ENCODE measurements around the gene DNAJC25.
"Not testable (repeated sequence)": the region's sequence is repeated elsewhere in the genome, so short reads cannot be mapped to it uniquely, and the experiment has no call there.

The DNAJC25 gene

DNA sequence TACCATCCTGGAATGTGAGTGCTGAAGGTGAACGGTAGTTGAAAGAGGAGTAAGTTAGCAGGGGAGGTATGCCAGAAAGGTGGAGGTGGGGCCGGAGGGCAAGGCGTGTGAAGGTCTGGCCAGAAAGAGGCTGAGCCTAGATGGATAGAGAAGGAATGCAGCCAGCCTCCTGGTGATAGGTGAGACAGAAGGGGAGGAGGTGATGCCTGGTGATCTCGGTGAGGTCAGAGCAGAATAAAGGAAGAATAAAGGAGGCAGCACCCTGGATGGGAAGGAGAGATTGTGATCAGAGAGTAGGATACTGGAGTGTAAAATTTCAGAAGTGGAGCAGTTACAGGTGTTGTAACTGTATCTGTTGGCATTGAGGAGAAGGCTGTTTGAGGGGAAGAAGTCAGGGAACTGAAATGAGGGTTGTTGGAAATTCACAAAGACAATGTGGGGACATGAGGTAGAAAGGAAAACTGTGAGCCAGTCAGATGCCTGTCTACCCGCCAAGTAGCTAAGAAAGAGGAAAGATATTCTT lies 32.2 kb downstream of the DNAJC25 start:
- DNase-seq (ENCODE audit: low read depth): no peak

DNA sequence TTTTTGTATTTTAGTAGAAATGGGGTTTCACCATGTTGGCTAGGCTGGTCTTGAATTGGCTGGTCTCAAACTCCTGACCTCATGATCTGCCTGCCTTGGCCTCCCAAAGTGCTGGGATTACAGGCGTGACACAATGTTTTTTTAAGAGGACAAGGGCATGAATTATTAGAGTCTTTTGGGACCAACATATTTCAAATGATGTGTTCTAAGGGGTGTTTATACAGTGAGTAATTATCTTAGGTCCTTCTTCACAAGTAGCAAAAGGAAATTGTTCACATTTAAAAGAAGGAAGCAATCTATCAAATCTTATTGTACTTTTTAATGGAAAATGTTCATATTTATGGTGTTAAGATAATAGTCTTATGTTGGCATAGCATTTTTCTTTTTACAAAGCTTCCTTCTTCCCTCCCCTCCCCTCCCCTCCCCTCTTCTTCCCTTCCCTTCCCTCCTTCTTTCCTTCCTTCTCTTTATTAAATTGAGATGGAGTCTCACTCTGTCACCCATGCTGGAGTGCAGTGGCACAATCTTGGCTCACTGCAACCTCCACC lies 37.0 kb downstream of the DNAJC25 start:
- DNase-seq (ENCODE audit: low read depth): no peak

DNA sequence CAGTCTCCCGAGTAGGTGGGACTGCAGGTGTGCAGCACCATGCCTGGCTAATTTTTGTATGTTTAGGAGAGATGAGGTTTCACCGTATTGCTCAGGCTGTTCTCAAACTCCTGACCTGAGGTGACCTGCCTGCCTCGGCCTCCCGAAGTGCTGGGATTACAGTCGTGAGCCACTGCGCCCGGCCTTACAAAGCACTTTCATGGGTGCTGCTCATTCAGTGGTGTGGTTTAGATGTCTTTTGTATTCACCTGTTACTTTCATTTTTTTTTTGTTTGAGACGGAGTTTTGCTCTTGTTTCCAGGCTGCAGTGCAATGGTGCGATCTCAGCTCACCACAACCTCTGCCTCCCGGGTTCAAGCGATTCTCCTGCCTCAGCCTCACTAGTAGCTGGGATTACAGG lies 37.5 kb downstream of the DNAJC25 start:
- not testable (repeated sequence) for DNase-seq (ENCODE audit: low read depth)

- no peak for DNase-seq (ENCODE audit: low read depth)
Observed at GRCh38 chr9:111674319-111674718, 43.2 kb downstream of the DNAJC25 start.

DNA sequence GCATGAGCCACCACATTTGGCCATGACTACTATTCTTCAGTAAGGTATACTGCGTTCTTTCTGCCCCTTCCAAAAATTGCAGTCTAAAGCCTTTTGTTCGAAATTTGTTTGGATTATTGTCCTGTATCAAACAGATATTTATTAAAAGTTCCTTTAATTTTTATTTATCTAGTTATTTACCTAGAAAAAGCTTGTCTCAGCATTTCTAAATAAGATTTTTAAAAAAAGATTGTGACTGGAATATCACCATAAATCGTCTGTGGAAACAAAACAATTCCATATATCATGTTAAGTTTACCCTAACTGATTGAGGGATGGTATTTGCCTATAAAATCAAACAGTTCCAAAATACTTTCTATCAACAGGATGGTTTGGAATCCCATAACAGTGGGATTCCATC lies 45.0 kb downstream of the DNAJC25 start:
- no peak for DNase-seq (ENCODE audit: low read depth)

DNA sequence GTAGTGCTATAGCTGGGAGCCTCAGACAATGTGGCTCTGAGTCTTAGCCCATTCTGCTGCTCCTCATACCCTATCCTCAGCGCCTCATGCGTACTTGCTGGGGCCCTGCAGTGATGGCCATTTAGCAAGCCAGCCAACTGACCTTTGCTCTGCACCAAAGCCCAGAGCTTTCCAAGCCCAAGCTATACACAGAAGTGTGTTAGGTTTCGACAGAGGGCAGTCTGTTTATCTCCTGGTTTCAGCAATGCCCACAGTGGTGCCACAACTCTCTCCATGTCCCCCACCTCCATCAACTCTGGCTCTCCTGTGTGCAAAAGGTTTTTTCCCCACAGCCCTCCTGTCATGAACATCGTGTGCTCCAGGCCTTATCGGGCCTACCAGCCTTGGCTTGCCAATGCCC lies 47.2 kb downstream of the DNAJC25 start:
- no peak for DNase-seq (ENCODE audit: low read depth)

DNA sequence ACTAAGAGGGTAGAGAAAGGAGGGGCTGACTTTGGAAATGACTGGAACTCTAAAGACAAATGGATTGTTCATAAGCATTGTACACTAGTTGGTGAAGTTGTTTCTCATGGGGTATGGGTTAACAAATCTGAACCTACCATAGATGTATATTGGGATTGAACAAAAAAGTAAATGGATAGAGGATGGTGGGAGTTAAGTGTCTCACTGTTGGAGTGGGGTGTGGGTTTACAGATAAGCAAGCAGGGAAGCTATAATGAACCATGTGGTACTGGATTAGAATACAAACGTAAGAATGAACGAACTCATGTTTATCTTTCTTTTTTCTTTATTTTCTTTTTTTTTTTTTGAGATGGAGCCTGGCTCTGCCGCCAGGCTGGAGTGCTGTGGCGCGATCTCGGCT lies 48.1 kb downstream of the DNAJC25 start:
- no peak for DNase-seq (ENCODE audit: low read depth)

DNA sequence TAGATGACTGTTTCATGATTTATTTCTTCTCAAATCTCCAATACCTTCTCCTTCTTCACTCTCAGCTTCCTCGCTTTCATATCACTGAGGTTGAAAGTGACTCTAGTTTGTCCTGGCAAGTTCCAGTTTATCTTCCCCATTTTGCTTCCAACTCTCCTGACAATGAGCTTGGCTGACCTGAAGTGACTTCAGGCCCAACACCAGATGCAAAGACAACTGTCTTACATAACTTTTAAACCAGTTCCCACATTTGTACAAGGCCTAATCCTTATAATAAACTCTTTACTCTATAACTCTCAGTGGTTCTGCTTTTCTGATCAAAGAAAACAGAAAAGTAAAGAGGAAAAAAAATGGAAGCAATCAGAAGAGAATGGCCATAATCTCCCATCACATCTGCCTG lies 52.3 kb downstream of the DNAJC25 start:
- no peak for DNase-seq (ENCODE audit: low read depth)

DNA sequence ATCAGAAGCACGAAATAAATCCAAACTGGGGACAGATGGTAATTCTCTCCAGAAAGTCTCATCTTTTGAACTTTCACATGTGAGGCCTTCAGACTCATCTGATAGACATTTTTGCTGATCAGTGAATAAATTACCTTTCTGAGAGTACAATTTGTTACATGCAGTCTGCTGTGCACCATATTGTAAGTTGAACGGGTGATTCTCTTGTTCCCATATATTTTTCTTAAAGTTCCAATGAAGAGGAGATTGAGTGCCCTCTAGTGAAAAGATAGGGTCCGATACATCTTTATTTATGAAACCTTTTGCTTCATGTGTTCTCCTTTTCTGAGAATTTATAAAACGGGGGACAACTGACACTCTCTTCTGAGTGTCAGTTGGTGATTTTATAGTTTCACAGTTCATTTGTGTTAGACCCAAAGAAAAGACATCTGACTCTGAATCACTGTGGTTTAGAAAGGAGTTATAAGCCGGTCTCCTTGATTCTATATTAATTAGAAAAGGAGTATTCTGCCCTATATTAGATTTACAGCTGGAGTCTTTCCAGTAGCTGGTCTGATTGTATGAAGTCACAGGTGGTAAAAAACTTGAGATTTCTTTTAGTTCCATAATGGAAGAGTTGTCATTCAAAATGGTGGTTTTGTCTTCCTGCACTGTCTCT lies 60.7 kb downstream of the DNAJC25 start:
- no peak for DNase-seq (ENCODE audit: low read depth)

DNA sequence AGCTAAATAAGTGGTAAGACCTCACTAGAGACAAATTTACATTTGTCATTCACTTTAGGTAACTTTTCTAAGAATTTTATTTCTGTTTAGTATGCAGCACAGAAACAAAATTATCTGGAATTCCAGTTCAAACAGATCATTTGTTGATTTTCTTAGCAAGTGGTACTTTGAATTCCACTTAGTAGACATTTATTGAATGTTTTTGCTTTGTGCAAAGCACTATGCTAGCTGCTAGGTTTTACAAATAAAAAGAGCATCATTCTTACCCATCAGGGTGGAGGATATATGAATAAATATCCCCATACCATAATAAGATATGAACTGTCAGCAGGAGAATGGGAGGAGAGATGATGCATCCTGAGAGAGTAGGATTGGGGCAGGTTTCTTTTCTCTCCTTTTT lies 65.7 kb downstream of the DNAJC25 start:
- no peak for DNase-seq (ENCODE audit: low read depth)

DNA sequence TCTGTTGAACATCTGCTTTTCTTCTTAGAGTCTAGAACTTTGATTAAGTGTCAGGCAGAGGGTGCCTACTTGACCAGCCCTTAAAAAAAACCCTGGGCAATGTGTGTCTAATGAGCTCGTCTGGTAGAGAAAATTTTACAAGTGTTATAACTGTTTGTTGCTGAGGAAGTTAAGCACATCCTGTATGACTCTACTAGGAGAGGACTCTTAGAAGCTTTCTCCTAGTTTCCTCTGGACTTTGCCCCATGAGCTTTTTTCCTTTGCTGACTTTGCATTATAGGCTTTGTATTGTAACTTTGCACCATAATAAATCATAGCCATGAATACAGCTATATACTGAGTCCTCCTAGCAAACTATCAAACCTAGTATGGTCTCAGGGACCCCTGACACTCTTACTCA lies 69.6 kb downstream of the DNAJC25 start:
- no peak for DNase-seq (ENCODE audit: low read depth)

All from stimulated activated CD4-positive, alpha-beta T cell treated with anti-CD3 and anti-CD28 coated beads, Interleukin-2, amount 100 ng/mL, for 4 hours (primary cell).